ENCODE results near the gene ARL8A. TPM values are rescaled to one million over a fixed set of nuclear protein-coding genes. Genes with fewer than 3 reads are reported as not detected.
"Not testable (repeated sequence)": the region's sequence is repeated elsewhere in the genome, so short reads cannot be mapped to it uniquely, and the experiment has no call there.

ARL8A gene
- total and polyA plus RNA-seq, 2 experiments from 2014 or later = 30.3 to 32.7 TPM

- H3F3A ChIP-seq (replicated peaks; ENCODE audit: low read depth); H3K27me3 ChIP-seq (ENCODE audit: insufficient read depth); H3K79me2 ChIP-seq (replicated peaks; ENCODE audit: insufficient read depth); DNase-seq (ENCODE audit: low spot score); H3K27ac Mint-ChIP-seq; H3K9me3 Mint-ChIP-seq; H3K4me3 Mint-ChIP-seq; H3K36me3 ChIP-seq (ENCODE audit: insufficient read depth); H3K4me3 ChIP-seq; H3K36me3 Mint-ChIP-seq (ENCODE audit: low read depth); H3K4me2 ChIP-seq; H3K27ac ChIP-seq (ENCODE audit: low read depth); H3K9me2 ChIP-seq (ENCODE audit: insufficient read depth); H2AFZ ChIP-seq; ATAC-seq; H4K20me1 ChIP-seq (replicated peaks; ENCODE audit: insufficient read depth): not testable (repeated sequence)
- Mint-ChIP-seq H3K4me1 (peaks cover 41% of the 10 kb centered on the region), H3K27me3 (ENCODE audit: insufficient read depth, low read depth, poor library complexity) (peaks cover 16% of the 10 kb centered on the region)
- peaks cover 11% of the 10 kb centered on the region for H3K4me1 ChIP-seq (ENCODE audit: insufficient read depth)
These were observed 22.5 kb upstream of the ARL8A start for GRCh38 chr1:202167054-202167453.

GRCh38 chr1:202165942-202166843, 21.7 kb upstream of the ARL8A start:
- H3K4me3 Mint-ChIP-seq = no peak overlapping the region
- Histone ChIP-seq H3K4me2 (no peak overlapping the region), H3K27ac (ENCODE audit: low read depth) (no peak overlapping the region), H3K9me2 (ENCODE audit: insufficient read depth) (no peaks in the 10 kb centered on the region), H3K4me1 (ENCODE audit: insufficient read depth) (peaks cover 11% of the 10 kb centered on the region), H3K27me3 (ENCODE audit: insufficient read depth) (no peaks in the 10 kb centered on the region), H4K20me1 (replicated peaks; ENCODE audit: insufficient read depth) (no peaks in the 10 kb centered on the region), H3F3A (replicated peaks; ENCODE audit: low read depth) (no peaks in the 10 kb centered on the region), H3K79me2 (replicated peaks; ENCODE audit: insufficient read depth) (no peaks in the 10 kb centered on the region), H2AFZ (peak overlapping the region; percentile 86), H3K4me3 (no peak overlapping the region), H3K36me3 (ENCODE audit: insufficient read depth) (no peaks in the 10 kb centered on the region)
- no peaks in the 10 kb centered on the region for H3K9me3 Mint-ChIP-seq
- DNase-seq (ENCODE audit: low spot score) (no peak), ATAC-seq (no peak)
- H3K27me3 Mint-ChIP-seq (ENCODE audit: insufficient read depth, low read depth, poor library complexity) = peaks cover 19% of the 10 kb centered on the region
- H3K27ac Mint-ChIP-seq = no peak overlapping the region
- H3K4me1 Mint-ChIP-seq = peaks cover 45% of the 10 kb centered on the region
- no peaks in the 10 kb centered on the region for H3K36me3 Mint-ChIP-seq (ENCODE audit: low read depth)
- no peak for TF ChIP-seq ZNF331 (CRISPR knock-in tag; IDR thresholded peaks at IDR 0.05; ENCODE audit: low read depth)
- TF ChIP-seq, protein P1, sequence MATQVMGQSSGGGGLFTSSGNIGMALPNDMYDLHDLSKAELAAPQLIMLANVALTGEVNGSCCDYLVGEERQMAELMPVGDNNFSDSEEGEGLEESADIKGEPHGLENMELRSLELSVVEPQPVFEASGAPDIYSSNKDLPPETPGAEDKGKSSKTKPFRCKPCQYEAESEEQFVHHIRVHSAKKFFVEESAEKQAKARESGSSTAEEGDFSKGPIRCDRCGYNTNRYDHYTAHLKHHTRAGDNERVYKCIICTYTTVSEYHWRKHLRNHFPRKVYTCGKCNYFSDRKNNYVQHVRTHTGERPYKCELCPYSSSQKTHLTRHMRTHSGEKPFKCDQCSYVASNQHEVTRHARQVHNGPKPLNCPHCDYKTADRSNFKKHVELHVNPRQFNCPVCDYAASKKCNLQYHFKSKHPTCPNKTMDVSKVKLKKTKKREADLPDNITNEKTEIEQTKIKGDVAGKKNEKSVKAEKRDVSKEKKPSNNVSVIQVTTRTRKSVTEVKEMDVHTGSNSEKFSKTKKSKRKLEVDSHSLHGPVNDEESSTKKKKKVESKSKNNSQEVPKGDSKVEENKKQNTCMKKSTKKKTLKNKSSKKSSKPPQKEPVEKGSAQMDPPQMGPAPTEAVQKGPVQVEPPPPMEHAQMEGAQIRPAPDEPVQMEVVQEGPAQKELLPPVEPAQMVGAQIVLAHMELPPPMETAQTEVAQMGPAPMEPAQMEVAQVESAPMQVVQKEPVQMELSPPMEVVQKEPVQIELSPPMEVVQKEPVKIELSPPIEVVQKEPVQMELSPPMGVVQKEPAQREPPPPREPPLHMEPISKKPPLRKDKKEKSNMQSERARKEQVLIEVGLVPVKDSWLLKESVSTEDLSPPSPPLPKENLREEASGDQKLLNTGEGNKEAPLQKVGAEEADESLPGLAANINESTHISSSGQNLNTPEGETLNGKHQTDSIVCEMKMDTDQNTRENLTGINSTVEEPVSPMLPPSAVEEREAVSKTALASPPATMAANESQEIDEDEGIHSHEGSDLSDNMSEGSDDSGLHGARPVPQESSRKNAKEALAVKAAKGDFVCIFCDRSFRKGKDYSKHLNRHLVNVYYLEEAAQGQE (IDR thresholded peaks at IDR 0.05; ENCODE audit: unreplicated experiment) = no peak
- TF ChIP-seq CREB1 (CRISPR knock-in tag; IDR thresholded peaks at IDR 0.05; ENCODE audit: low read depth) = no peak
- no peak for TF ChIP-seq CTCF (conservative IDR thresholded peaks at IDR 0.05; ENCODE audit: low read depth in 2 of 2)
- TF ChIP-seq POLR2AphosphoS5 (IDR thresholded peaks at IDR 0.05; ENCODE audit: low read depth) = no peak
- TF ChIP-seq ZNF114 (CRISPR knock-in tag; IDR thresholded peaks at IDR 0.05) = no peak
- no peak for TF ChIP-seq JUNB (IDR thresholded peaks at IDR 0.05; ENCODE audit: unreplicated experiment)
- no peak for TF ChIP-seq EZH2 (IDR thresholded peaks at IDR 0.05; ENCODE audit: low read depth, unreplicated experiment)
- no peak for TF ChIP-seq STAT1 (IDR thresholded peaks at IDR 0.05; ENCODE audit: unreplicated experiment)
- TF ChIP-seq, protein P2, sequence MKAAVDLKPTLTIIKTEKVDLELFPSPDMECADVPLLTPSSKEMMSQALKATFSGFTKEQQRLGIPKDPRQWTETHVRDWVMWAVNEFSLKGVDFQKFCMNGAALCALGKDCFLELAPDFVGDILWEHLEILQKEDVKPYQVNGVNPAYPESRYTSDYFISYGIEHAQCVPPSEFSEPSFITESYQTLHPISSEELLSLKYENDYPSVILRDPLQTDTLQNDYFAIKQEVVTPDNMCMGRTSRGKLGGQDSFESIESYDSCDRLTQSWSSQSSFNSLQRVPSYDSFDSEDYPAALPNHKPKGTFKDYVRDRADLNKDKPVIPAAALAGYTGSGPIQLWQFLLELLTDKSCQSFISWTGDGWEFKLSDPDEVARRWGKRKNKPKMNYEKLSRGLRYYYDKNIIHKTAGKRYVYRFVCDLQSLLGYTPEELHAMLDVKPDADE (IDR thresholded peaks at IDR 0.05) = no peak
